GM13977 (cell line): Measurements from ENCODE around the gene HLA-DQA1.
"Not testable (repeated sequence)": the region's sequence is repeated elsewhere in the genome, so short reads cannot be mapped to it uniquely, and the experiment has no call there.

Experiments
- DNase-seq: peaks from one replicate; pipeline ENCODE4 v3.0.0; 2012; ENCODE audit warnings: low spot score
- CTCF ChIP-seq: IDR thresholded peaks from 2 replicates; pipeline ENCODE4 v1.5.1; 2012; ENCODE audit warnings: mild to moderate bottlenecking, control low read depth; ENCODE audit not compliant: insufficient read depth; ENCODE audit errors: extremely low read depth, missing control alignments
- in situ Hi-C: fragments of 300-500 bp; cut with MboI; formaldehyde crosslinking; loops from one replicate; pipeline ENCODE4 v1.12.0; 2022; ENCODE audit warnings: low sequenced_read_pairs, low pct_unique_long_range_greater_than_20kb, mixed read lengths, inconsistent platforms; ENCODE audit not compliant: unreplicated experiment

The HLA-DQA1 gene

GRCh38 chr6:32665661-32666060, 28.5 kb downstream of the HLA-DQA1 start:
- in situ Hi-C loops: no loop called here
- no peak for TF ChIP-seq CTCF
- DNase-seq: no peak

- DNase-seq: peak; percentile 84
- TF ChIP-seq CTCF: no peak
- in situ Hi-C loops: no loop called here
Measured at GRCh38 chr6:32666420-32667300, 29.5 kb downstream of the HLA-DQA1 start, which contains the start of gene HLA-DQB1. HLA-DQB1 (minus strand) TSS chr6:32666657; CDS start chr6:32666607, 50 bp downstream.

- in situ Hi-C loops: no loop called here
- DNase-seq: peak; percentile 73
- TF ChIP-seq CTCF: no peak
Measured at GRCh38 chr6:32668226-32668747, 31.1 kb downstream of the HLA-DQA1 start.

- in situ Hi-C loops: no loop called here
- TF ChIP-seq CTCF: no peak
- DNase-seq: no peak
Measured at GRCh38 chr6:32669240-32669639, 32.0 kb downstream of the HLA-DQA1 start.

- no peak for TF ChIP-seq CTCF
- no peak for DNase-seq
- in situ Hi-C loops: no loop called here
Measured at GRCh38 chr6:32669893-32670292, 32.7 kb downstream of the HLA-DQA1 start.

GRCh38 chr6:32671908-32672307, 34.7 kb downstream of the HLA-DQA1 start:
- in situ Hi-C loops, DNase-seq: not testable (repeated sequence)

GRCh38 chr6:32674123-32674522, 36.9 kb downstream of the HLA-DQA1 start:
- in situ Hi-C loops, DNase-seq: not testable (repeated sequence)
